DMS114 treated with DMSO at 0.1 percent for 48 hours (cell line): ENCODE measurements around the gene MSANTD3.
"Not testable (repeated sequence)": the region's sequence is repeated elsewhere in the genome, so short reads cannot be mapped to it uniquely, and the experiment has no call there.

Experiments used
- DNase-seq: peaks from one replicate; lab custom pipeline; 2025; ENCODE audit not compliant: unreplicated experiment; lab: John Stamatoyannopoulos, UW

The MSANTD3 gene

DNA sequence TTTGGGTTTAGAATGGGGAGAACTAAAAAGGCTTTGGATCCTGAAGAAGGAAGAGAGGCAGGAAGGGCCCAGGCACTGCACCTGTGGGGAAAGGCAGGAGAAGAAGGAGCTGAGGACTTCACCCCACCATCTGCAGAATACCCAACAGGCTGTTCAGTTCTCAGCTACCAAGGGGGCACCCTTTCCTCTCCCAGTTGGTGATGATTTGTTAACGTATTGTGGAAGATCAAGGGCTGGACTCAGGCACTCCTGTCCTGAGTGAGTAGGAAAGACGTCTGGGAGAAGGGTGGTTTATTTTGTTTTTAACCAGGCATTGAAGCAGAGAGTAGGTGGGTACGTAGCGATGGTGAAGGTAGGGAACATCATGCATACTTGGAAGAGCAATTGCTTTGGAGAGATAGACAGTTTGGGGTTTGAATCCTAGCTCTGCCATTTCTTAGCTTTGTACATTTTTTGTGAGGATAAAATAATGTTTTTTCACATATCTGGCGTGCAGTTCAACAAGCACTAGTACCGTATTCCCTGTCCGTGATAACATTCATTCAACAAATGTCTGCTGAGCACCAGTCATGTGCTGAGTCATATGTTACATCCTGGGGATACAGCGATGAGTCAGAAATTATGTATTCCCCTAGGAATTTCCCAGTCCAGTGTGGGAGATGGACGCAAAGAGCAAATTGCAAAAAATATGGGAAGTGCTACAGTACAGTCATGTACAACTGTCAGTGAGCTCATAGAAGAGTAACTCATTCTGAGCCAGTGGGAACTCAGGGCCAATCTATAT is 2.1 kb downstream of the MSANTD3 start:
- no peak for DNase-seq

DNA sequence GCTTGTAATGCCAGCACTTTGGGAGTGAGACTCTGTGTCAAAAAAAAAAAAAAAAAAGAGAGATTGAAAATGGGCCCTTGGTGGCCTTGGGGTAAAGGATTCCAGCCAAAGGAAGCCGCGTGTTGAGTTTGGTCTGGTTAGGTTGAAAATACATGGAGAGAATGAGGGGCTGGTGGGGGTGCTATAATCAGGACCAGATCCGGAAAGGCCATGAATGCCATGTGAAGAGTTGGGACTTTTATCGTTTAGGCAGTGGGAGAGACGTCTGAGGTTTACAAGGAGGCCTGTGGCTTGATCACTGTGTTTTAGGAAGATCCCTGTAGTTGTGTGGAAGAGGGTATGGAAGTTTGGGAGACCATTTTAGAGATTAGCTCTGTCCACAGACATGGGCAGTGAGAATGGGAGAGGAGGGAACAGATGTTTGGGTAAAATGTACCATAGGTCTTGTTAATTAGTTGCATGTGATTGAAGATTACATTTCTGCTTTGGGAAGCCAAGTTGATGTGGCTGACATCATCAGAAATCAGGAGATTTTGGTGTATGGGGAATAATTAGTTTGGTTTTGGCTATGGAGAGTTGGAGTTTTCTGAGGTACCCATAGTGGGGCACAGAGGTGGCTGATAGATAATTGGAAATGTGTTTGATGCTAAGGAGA is 3.5 kb downstream of the MSANTD3 start:
- DNase-seq = no peak

DNA sequence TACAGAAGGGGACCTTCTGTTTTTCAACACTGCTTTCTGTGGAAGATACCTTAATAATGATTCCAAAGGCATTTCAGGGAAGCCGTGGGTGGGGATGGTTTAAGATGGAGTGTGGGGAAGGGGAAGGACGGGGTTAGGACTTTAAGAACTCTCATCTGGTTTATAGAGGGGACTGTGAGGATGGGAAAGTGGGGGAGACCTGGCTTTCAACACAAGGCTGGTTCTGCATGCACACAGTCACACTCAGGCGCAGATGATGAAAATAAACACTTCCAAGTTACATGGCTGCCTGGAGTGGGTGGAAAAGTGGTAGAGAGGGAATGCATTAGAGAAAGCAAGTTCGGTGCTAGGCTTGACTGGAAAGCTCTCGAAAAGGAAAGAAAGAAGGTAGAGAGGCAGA is 4.9 kb downstream of the MSANTD3 start:
- no peak for DNase-seq

DNA sequence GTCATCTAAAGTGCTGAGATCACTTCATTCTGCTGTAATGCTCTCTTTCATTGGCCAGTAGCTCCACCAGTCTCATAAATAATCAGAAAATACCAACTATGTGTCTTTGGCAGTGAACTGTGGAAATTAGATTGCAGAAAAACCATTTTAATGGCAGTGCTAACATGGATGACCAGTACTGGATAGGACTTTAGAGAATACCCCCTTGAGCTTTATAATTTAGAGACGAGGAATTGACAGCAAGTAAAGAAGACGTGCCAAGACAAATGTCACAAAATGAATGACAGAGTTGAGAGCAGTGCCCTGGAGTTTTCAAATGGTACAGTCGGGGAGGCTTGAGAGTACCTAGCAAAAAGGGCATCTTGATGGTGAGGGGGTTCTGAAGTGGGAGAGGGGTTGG is 5.8 kb downstream of the MSANTD3 start:
- DNase-seq = no peak

DNA sequence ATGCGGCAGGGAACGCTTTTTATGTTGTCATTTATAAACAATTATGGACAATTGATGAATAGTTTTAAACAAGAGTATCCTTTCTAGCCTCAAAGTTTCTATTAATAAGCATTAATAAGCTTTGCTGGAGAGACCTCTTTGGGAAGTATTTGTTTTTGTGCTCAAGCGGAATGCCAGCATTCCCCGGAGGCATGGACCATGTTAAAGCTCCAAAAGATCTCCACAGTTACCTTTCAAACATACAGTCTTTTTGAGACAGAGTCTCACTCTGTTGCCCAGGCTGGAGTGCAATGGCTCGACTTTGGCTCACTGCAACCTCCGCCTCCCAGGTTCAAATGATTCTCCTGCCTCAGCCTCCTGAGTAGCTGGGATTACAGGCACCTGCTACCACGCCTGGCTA is 9.6 kb downstream of the MSANTD3 start:
- no peak for DNase-seq

DNA sequence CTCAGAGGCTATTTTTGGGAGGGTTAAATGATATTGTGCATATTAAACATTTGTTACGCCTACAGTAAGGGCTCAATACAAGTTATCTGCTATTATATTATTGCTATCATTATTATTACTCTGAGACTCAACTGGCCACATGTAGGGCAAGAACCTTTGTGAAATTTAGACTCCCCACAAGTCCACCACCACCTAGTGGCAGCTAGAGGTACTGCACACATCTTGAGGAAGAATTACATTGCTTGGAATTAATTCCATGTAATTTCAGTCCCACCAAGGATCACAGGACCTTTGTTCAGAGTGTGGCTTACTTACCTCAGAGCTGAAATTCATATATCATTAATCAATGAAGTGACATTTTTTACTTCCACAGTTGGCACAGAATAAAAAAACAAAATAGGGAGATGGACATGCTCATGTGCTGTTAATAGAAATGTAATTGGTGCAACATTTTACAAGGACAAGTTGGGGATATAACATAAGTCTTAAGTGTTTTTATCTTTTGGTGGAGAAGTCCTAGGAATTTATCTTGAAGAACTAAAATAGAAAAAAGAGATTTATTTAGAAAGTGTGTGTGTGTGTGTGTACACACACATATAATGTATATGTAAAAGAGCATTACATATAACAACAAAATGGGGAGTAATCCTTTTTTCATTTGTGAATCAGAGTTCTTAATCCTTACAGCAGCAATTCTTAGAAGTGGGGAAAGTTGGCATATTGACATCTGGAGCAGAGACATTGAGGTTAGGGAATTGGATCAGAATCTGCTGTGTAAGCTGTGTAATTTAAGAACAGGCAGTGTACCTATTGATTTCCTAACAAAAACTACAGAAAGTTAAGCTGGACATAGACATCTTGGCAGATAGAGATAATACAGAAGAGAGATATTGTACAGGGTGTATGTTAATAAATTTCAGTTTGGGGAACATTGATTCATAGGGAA is 11.2 kb downstream of the MSANTD3 start:
- peak; percentile 19 for DNase-seq

DNA sequence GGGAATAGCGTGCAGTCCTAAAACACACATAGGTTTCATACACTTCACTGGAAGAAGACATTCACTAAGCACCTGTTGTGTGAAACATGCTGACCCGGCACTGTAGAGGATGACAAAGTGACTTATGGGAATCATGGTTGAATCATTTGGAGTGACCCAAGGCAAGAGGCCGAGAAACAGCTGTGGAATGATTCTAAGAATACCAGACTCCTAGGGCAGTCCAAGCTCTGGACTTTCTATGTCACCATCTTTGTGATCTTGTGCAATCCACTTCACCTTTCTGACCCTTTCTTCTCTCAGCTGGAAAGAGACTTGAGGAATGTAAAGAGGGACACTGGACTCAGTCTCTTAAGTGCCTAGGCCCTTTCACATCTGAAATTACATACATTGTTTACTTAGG is 13.1 kb downstream of the MSANTD3 start:
- DNase-seq = no peak

DNA sequence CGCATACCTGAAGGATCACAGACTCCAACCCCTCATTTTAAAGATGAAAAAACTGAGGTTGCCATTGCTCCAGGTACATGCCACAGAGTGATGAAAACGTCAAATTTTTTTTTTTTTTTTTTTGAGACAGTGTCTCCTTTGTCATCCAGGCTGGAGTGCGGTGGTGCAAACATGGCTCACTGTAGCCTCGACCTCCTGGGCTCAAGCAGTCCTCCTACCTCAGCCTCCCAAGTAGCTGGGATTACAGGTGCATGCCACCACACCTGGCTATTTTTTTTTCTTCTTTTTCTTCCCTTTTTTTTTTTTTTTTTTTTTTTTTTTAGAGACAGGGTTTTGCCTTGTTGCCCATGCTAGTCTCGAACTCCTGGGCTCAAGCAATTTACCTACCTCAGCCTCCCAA is 13.5 kb downstream of the MSANTD3 start:
- DNase-seq = not testable (repeated sequence)

DNA sequence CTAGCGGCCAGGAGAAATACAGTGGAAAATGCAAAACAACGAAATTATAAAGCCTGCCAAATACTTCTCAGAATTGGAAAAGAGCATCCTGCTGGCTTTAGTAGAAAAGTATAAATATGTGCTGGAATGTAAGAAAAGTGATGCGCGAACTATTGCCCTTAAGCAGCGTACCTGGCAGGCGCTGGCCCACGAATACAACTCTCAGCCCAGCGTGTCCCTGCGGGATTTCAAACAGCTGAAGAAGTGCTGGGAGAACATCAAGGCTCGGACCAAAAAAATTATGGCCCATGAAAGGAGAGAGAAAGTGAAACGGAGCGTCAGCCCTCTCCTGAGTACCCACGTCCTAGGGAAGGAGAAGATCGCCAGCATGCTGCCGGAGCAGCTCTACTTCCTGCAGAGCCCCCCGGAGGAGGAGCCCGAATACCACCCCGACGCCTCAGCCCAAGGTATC is 15.0 kb downstream of the MSANTD3 start:
- DNase-seq = no peak

DNA sequence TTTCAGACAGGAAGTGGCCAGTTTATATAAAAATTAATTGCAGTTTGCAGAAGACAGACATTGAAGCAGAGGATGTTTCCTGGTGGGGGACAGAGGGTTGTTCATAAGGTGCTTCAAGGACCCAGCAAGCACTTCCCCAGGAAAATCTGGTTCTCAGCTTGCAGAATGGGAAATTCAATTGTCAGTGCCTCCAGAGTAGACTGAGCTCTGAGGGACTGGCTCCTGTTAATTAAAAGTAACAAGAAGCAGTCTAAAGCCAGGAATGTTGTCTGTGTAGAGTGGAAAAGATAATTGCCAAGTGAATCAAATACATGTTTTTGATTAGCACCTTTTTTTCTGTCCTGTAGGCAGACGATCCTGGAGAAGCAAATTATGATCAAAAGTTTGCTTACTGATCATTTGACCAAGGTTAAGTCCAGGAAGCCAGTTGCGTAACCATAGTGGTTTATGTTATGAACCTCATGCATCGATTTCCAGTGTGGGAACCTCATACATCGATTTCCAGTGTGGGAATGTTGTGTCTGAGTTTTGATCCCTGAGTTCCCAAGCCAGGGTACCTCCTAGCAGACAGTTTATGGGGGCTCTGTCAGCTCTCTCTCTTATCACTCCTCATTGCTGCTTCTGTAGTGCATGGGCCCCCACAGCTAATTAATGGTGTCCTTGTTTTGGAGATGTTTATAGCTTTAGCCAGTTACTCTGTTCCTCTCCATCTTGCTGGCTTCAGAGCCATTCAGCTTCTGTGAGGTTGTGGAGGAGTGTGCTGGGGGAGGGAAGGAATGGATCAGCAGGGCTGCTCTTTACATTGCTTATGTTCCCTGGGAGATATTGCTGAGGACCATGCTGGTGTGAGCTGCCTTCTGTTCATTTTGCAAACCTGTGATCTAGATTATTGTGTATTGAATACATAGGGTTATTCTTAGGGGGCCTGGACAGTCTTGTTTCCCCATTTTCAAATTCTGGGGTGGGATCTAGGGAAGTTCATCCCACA is 17.1 kb downstream of the MSANTD3 start:
- DNase-seq = no peak

DNA sequence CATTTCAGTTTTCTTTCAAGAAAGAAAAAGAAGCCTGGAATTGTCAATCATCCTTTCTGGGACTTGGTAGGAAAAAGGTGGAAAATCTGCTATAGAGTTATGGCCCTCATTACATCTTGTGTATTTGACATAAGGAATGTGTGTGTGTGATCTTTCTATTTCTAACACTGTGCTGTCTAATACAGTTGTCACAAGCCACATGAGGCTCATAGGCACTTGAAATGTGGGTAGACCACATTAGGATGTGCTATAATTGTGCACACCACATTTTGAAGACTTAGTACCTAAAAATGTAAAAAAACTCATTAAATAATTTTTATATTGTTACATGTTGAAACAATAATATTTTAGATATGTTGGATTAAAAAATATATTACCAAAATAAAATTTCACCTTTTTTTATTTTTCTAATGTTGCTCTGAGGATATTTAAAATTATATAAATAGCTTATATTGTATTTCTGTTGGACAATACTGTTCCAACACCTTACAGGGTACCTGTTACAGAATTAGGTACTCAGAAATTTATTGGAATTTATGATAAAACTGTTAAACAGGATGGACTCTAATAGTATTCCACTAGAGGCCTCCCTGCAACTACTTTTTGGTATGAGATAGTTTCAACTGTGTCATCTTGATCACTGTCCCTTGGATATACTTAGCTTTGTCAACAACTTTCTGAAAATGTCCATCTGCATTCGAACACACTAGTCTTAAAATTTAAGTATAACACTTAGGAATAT is 18.4 kb downstream of the MSANTD3 start:
- DNase-seq = no peak

DNA sequence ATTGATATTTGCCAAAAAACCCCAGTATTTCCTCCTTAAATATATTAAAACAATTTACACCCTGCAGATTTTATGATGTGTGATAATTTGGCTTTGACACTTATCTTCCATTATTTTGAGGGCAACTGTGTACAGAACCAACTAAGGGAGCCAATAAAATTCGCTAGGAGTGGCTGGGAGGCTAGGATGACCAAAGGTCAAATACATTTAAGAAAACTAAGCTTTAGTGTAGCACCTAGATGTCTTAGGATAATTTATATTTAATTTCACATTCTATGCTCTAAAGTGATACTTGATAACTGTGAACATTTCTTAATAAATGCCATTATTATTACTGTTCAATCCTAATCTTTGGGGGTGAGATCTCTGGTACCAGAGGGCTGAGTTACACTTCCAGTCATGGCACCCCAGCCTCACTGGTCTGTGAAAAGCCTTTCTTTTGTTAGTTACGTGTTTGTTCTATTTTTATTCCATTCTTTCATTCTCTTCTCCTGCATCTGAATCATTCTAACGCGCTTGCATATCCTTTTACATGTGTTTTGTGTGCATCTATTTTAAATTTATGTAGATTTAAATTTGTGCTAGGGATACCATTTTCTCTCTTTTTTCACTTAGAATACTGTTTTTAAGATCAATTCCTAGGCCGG is 19.1 kb downstream of the MSANTD3 start:
- DNase-seq = no peak

DNA sequence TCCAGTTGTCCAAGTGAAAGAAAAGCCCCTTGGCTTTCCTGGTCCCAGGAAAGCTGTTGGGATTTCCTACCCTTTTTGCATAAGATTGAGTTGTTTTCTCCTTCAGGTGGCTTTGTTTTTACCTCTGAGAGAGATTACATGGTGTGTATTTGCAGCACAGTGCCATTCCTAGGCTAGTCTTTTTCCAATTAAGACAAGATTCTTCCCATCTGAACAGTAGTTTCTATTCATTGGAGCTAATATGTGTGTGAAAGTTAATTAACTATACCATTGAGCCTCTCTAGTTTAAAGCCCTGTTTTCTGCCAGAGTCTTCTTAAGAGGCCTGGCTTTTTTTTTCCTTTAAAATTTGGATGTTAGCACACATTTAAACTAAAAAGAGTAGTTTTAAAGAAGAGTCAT is 20.1 kb downstream of the MSANTD3 start:
- no peak for DNase-seq

DNA sequence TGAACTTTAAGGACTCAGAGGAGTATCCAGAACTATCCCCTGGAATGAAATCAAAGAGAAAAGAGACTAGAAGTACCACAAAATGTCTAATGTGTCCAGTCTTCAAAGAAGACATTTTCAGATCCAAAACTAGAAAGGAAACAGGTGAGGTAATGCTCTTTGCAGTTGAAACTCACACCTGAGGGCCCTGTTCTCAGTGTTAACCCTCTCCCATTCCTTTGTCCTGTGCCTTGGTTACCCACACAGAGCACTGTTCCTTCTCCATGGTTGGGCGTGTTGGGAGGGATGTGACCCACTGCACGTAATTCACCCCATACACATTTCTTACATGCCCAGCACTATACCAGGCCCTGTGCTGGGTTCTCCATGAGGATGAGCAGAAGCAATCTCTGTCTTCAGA is 21.3 kb downstream of the MSANTD3 start:
- no peak for DNase-seq

DNA sequence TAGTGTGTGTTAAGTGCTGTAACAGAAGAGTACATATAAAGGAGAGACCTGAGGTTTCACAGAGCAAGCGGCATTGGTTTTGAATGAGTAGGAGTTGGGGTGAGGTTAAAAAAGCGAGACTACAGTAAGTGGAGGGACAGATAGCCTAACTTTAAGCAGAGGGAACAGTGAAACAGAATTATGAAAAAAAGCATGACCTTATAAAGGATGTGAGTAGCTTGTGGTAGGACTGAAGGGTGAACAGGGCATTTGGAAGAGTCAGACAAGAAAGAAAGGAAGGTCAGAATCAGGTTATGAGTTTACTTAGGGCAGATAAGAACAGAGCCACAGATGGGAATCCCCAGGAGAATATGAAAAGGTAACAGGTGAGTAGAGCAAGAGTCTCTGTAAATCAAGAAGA is 22.5 kb downstream of the MSANTD3 start:
- DNase-seq = no peak

DNA sequence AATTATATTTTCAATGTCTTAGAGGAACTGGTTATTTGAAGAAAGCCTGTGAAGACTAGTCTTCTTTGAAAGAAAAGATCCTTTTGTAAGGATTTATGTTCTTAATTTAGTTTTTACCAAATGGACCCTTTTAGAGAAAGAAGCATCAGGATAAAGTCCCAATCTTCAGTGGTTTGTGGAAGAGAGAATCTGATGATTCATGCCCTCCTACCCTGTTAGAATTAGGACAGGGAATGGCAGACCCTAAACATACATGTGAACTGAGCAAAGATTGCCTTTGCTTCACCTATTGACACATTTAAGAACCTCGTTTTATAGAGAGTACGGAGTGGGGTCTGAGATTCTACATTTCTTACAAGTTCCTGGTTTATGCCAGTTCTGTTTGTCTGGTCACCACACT is 26.0 kb downstream of the MSANTD3 start:
- DNase-seq = no peak

DNA sequence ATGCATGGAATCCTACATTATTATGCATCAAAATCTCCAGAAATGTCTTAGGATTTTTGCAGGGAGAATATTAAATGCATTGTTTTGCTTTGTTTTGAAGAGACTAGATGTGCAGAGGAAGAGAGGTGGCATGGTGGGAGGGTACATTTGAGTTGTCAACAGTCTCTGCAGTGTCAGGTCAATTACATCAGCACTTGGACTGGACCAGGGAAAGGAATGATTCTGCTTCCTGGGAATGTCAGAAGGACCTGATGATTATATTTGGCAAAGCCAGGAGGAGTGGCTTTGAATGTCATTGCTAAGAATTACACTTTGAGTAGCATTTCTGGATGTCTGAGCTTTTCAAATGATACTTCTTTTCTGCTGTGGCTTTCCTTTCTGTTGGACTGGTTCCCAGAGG is 28.5 kb downstream of the MSANTD3 start:
- DNase-seq = no peak

DNA sequence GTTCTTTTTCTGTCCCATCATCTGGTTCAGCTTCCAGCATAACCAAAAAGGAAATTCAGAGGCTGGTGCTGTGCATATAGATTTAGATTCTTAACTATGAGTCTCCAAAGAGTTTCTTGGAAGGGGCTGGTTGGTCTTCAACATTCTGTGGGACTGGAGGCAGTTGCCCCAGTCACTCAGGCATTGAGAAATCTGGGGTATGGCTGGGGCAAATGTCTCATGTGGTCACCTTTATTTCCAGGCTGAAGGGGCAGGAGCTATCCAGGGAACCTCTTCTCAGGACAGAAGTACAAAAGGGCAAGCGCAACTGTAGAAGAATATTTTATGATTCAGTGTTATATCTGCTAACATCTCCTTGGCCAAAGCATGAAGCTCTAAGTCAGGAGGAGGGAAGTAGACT is 30.6 kb downstream of the MSANTD3 start:
- no peak for DNase-seq

DNA sequence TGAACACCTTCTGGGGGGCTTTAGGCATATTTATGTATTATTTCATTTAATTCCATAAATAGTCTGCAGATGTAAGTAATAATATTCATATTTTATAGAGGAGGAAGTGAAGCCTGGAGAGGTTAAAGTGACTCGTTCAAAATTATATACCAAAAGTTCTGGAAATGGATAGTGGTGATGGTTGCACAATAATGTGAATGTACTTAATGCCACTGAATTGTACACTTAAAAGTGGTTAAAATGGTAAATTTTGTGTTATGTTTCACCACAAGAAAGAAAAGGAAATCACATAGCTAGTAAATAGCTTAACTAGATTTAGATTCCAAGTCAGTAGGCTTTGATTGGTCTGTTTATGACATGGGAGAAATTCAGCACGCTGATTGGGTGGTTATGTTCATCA is 33.0 kb downstream of the MSANTD3 start:
- no peak for DNase-seq
